KOPT-K1 (cell line): Measurements from ENCODE around the gene PIK3R5.
A peak's percentile ranks its signal among the peaks of the same experiment; 100 is the strongest.

Experiments used
- H3K27ac ChIP-seq: fragments of 200-600 bp; sonication (generic); 2 replicates; pipeline ENCODE4 v1.5.1; 2016; ENCODE audit warnings: antibody characterized with exemption, mild to moderate bottlenecking, low read depth, low read length; ENCODE audit not compliant: poor library complexity, severe bottlenecking
- H3K36me3 ChIP-seq: fragments of 200-600 bp; sonication (generic); 2 replicates; pipeline ENCODE4 v1.5.1; 2017; ENCODE audit warnings: antibody characterized with exemption, mild to moderate bottlenecking, low read length, moderate library complexity; ENCODE audit not compliant: insufficient read depth
- H3K9me3 ChIP-seq: fragments of 200-600 bp; sonication (generic); 2 replicates; pipeline ENCODE4 v1.5.1; 2017; ENCODE audit warnings: antibody characterized with exemption, low read length, mild to moderate bottlenecking; ENCODE audit not compliant: insufficient read depth, poor library complexity, severe bottlenecking

The PIK3R5 gene

DNA sequence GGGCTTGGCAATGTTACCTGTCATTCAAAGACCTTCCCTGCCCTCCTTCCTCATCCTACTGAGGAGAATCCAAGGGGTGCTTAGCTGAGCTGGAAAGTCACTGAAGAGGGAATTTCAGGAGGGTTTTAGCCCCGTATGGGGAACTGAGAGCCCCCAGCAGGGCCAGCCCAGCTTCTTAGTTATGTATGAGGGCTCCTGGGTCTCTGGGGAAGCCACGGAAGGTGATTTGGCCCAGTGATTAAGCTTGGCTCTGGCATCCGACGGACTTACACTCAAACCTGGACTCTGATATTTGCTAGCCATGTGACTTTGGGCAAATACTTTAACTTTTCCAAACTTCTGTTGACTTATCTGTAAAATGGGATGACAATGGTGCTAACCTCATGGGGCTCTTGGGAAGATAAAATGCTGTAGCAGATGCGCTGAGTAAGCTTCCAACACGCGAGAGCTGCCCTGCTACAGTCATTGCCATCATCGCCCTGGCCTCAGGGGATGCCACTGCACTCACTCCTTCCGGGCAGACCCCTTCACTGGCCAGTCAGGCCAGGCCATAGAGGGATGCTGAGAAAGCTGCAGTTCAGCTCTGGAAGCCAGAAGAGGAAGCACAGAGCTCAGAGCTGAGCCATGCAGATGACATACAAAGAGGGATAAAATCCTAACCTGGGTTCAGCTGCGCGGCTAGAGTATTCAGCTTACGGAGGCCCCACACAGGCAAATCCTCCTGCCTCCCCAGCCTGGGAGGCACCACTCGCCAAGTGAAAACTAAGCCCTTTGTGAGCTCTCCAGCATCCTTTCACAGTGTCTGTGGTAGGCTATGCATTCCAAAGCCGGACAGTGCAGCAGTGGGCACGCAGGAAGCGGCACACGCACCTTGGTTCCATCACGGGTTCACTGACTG, 53.2 kb downstream of the PIK3R5 start:
- Histone ChIP-seq H3K36me3 (peaks cover 56% of the 10 kb centered on the region), H3K9me3 (peaks cover under 1% of the 10 kb centered on the region), H3K27ac (no peak overlapping the region)

GRCh38 chr17:8910969-8911604, 54.4 kb downstream of the PIK3R5 start:
- Histone ChIP-seq H3K36me3 (peaks cover 55% of the 10 kb centered on the region), H3K27ac (no peak overlapping the region), H3K9me3 (no peaks in the 10 kb centered on the region)

GRCh38 chr17:8909586-8910270, 55.8 kb downstream of the PIK3R5 start:
- H3K27ac ChIP-seq: no peak overlapping the region
- peaks cover 60% of the 10 kb centered on the region for H3K36me3 ChIP-seq
- H3K9me3 ChIP-seq: no peaks in the 10 kb centered on the region

DNA sequence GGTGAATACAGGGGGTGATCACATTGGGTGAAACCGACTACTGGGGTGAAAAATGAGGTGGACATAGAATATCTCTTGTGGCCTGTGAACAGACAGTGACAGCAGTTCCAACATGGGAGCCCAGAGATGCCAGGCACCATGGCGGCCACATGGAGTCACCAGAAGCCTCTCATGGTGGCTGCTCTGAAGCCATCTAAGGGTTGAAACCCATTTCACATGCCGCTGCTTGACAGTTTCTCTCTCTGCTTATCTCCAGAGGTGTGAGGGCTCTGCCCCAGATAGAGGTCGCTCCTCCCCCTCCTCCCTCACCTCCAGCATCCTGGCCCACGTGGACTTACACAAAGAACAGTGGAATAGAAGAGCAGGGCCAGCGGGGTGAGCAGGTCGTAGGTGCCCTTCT, 60.2 kb downstream of the PIK3R5 start:
- H3K9me3 ChIP-seq: no peaks in the 10 kb centered on the region
- H3K27ac ChIP-seq: no peak overlapping the region
- peaks cover 74% of the 10 kb centered on the region for H3K36me3 ChIP-seq

- no peaks in the 10 kb centered on the region for H3K9me3 ChIP-seq
- no peak overlapping the region for H3K27ac ChIP-seq
- peaks cover 71% of the 10 kb centered on the region for H3K36me3 ChIP-seq
These were observed 60.8 kb downstream of the PIK3R5 start for GRCh38 chr17:8904686-8905085.

- Histone ChIP-seq H3K27ac (no peak overlapping the region), H3K9me3 (no peaks in the 10 kb centered on the region), H3K36me3 (peaks cover 67% of the 10 kb centered on the region)
These were observed 61.3 kb downstream of the PIK3R5 start for GRCh38 chr17:8904201-8904600.

GRCh38 chr17:8900626-8901585, 64.6 kb downstream of the PIK3R5 start:
- Histone ChIP-seq H3K36me3 (peaks cover 66% of the 10 kb centered on the region), H3K9me3 (no peaks in the 10 kb centered on the region), H3K27ac (peak overlapping the region; percentile 86)

DNA sequence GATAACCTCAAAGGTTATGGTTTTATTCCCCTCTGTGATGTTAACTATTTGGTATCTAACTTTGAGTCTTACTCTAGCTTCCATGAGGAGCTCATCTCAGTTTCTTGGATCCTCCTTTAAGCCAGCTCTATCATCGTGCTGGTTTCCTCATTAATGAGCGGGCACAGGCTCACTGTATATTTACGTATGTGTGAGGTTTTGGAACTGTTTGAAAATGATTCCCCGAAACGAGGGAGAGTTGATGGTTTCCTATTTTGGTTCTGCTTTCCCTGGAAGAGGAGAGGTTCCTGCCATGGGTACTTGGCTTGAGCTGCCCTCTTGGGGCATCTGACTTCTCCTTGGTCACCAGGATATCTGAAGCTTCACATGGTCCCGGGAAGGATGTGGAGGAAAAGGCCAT, 65.3 kb downstream of the PIK3R5 start:
- Histone ChIP-seq H3K9me3 (no peaks in the 10 kb centered on the region), H3K27ac (peak overlapping the region; percentile 86), H3K36me3 (peaks cover 61% of the 10 kb centered on the region)

DNA sequence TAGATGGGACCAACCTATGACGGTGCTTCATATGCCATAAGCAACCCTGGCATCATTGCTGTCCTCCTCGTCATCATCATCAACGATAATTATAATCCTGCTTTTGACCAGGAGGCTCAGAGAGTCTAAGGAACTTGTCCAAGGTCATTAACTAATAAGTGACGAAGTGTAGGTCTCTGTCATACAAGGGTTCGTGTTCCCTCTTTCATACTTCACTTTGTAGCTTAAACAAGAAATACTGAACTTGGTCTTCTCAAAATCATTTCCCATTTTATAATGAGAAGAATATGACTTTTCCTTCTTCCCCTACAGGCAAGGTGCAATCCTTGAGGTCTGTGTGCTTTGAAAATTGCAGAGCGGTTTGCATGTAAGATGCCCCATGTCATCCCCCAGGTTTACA, 66.9 kb downstream of the PIK3R5 start:
- Histone ChIP-seq H3K36me3 (peaks cover 52% of the 10 kb centered on the region), H3K9me3 (no peaks in the 10 kb centered on the region), H3K27ac (peak overlapping the region; percentile 86)

DNA sequence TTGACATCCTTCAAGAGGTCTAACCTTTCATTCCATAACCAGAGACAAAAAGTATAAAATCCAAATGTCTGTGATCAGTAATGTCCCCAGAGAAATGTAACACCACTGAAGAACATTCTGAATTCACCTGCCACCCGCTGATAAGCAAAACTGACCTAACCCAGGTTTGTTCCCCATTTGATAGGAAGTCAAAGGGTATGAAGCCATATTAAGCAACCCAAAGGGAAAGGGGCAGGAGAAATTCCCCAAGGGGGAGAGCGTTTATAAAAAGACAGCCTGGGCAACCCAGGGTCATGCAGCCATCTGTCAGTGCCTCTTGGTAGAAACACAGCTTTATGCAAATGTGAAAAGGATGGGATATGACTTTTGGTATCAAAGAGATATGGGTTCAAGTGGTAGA, 67.4 kb downstream of the PIK3R5 start:
- no peaks in the 10 kb centered on the region for H3K9me3 ChIP-seq
- peaks cover 57% of the 10 kb centered on the region for H3K36me3 ChIP-seq
- peak overlapping the region; percentile 86 for H3K27ac ChIP-seq

GRCh38 chr17:8896641-8897635, 68.6 kb downstream of the PIK3R5 start:
- H3K9me3 ChIP-seq: no peaks in the 10 kb centered on the region
- peak overlapping the region; percentile 86 for H3K27ac ChIP-seq
- H3K36me3 ChIP-seq: peaks cover 62% of the 10 kb centered on the region

- H3K27ac ChIP-seq: peak overlapping the region; percentile 86
- H3K36me3 ChIP-seq: peaks cover 54% of the 10 kb centered on the region
- H3K9me3 ChIP-seq: no peaks in the 10 kb centered on the region
These were observed 69.4 kb downstream of the PIK3R5 start for GRCh38 chr17:8896087-8896486.

DNA sequence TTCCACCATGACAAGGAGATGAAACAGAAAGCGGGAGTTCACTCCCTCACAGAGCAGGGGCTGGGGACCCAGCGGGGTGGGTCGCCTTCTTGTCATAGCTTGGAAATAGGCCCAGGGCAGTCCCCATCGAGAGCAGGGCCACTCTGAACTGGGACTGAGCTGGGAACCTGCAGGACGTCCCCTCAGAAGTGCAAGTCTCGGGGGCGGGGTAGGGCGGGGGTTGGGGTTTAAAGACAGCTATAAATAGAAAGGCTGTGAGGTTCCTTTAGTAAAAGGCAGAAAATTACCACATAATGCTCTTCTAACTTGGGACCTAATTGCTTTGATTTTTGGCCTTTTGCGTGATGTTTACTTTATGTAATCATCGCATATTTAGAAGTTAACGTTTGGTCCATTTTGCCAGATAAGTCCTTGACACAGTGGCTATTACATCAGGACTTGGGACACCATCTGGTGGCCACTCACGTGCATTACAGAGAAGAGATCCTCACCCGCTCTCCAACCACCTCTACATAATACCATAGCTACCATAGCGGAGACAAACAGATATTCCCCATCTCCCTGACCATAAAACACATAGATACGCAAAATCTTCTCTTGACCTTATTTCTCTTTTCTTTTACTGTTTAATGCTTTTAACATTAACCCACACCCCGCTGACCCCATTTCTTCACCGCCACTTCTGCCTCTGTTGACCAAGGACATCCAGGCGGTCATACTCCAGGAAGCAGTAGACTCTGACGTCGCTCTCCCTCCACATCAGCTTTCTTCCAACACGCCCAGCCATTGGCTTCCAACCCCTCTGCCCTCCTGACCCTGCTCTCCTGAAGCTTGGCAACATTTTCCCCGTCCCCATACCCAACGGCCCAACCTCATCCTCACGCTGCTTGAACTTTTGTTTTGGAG, 70.6 kb downstream of the PIK3R5 start:
- peaks cover 53% of the 10 kb centered on the region for H3K36me3 ChIP-seq
- H3K27ac ChIP-seq: peak overlapping the region; percentile 86
- no peaks in the 10 kb centered on the region for H3K9me3 ChIP-seq
